Measurements from ENCODE around the gene DPP10. TPM values are rescaled to one million over a fixed set of nuclear protein-coding genes. Genes with fewer than 3 reads are reported as not detected.
"Not testable (repeated sequence)": the region's sequence is repeated elsewhere in the genome, so short reads cannot be mapped to it uniquely, and the experiment has no call there.

Gene DPP10
- total and polyA plus RNA-seq, 9 donors: 0.26 to 2.1 (median 0.83) TPM

DNA sequence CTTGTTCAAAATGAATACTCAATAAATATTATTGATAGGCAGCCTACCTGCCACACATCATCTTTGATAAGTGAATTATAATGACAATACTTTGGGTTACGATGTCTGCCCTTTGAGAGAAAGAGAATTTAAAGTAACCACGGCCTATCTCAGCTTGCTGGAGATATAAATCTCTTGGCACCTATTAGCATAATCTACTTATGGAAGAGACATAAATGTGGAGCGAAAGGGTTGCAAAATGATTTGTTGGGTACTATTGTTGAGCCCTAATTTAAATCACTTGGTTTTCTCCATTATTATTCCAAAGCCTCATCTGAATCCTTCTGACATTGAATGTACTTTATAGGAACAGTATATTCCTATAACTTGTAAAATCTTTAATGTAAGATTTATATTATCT lies 520.1 kb downstream of the DPP10 start:
- peaks cover 2% of the 10 kb centered on the region for H3K9me3 ChIP-seq (replicated peaks; ENCODE audit: control insufficient read depth, low read depth, low read length)
- H3K27ac ChIP-seq (ENCODE audit: low read length): no peak overlapping the region
- no peaks in the 10 kb centered on the region for H3K36me3 ChIP-seq (ENCODE audit: control insufficient read depth, insufficient read depth, low read length)
- H3K27me3 ChIP-seq (ENCODE audit: control insufficient read depth, insufficient read depth, low read length): no peaks in the 10 kb centered on the region
- no peaks in the 10 kb centered on the region for H3K4me1 ChIP-seq (ENCODE audit: control insufficient read depth, insufficient read depth, low read length)
- no peak overlapping the region for H3K4me3 ChIP-seq (ENCODE audit: low read length)
- WGBS (ENCODE audit: insufficient coverage): no CpG with 5 or more reads among the region's 3 CpGs
- DNase-seq: no peak

DNA sequence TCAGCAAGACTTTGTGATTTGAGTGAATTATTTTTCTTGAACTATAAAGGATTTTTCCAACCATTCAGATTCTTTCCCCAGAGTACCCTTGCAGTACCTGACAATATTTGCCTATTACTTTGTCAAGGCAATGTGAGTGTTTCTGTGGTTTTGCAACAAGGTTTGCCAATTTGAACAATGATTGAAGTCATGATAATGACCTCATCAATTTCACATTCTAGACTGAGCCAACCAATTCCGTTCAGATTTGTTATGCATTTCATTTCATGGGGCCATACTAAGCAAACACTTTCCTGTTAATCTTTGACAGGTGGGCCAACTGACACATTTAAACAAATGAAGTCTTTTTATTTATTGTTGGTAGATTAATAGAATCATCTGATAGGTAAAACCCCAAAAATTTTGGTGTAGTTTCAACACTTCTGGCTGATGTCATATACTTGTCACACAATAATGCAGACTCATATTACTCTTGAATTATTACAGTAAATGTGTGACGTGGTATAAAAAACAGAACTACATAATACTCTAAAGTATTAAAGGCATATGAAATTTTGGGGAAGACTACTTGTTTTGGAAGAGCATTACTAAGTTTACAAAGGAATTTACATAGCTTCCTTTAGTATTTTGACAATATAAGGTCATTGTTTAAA lies 526.4 kb downstream of the DPP10 start:
- no peaks in the 10 kb centered on the region for H3K9me3 ChIP-seq (replicated peaks; ENCODE audit: control insufficient read depth, low read depth, low read length)
- no peaks in the 10 kb centered on the region for H3K36me3 ChIP-seq (ENCODE audit: control insufficient read depth, insufficient read depth, low read length)
- H3K27ac ChIP-seq (ENCODE audit: low read length): no peak overlapping the region
- no peak overlapping the region for H3K4me3 ChIP-seq (ENCODE audit: low read length)
- H3K4me1 ChIP-seq (ENCODE audit: control insufficient read depth, insufficient read depth, low read length): no peaks in the 10 kb centered on the region
- WGBS (ENCODE audit: insufficient coverage): no CpG with 5 or more reads among the region's 2 CpGs
- no peak for DNase-seq
- no peaks in the 10 kb centered on the region for H3K27me3 ChIP-seq (ENCODE audit: control insufficient read depth, insufficient read depth, low read length)

DNA sequence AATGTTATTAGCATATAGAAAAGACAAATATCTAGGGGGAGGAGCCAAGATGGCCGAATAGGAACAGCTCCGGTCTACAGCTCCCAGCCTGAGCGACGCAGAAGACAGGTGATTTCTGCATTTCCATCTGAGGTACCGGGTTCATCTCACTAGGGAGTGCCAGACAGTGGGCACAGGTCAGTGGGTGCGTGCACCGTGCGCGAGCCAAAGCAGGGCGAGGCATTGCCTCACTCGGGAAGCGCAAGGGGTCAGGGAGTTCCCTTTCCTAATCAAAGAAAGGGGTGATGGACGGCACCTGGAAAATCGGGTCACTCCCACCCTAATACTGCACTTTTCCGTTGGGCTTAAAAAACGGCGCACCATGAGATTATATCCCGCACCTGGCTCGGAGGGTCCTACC lies 561.9 kb downstream of the DPP10 start:
- not testable (repeated sequence) for H3K9me3 ChIP-seq (replicated peaks; ENCODE audit: control insufficient read depth, low read depth, low read length); H3K4me1 ChIP-seq (ENCODE audit: control insufficient read depth, insufficient read depth, low read length); H3K4me3 ChIP-seq (ENCODE audit: low read length); H3K27me3 ChIP-seq (ENCODE audit: control insufficient read depth, insufficient read depth, low read length); H3K36me3 ChIP-seq (ENCODE audit: control insufficient read depth, insufficient read depth, low read length); H3K27ac ChIP-seq (ENCODE audit: low read length); DNase-seq
- WGBS (ENCODE audit: insufficient coverage): no CpG with 5 or more reads among the region's 19 CpGs

DNA sequence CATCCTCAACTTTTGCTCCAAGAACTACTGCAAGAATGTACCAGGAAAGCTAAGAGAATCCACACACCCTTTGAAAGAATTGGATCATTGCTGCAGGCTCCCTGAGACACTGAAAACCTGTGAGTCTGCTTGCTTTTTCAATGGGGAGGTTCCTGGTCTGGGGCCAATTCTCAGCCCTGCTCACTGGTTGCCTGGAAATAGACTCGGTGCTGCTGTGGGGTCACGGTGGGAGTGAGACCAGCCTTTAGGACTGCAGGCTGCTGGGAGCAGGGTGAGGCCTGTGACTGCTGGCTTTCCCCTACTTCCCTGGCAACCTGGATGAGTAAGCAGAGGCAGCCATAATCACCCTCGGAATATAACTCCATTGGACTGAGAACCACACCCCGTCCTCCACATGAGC lies 569.3 kb downstream of the DPP10 start:
- Histone ChIP-seq H3K27ac (ENCODE audit: low read length) (no peak overlapping the region), H3K36me3 (ENCODE audit: control insufficient read depth, insufficient read depth, low read length) (no peaks in the 10 kb centered on the region), H3K27me3 (ENCODE audit: control insufficient read depth, insufficient read depth, low read length) (no peaks in the 10 kb centered on the region), H3K9me3 (replicated peaks; ENCODE audit: control insufficient read depth, low read depth, low read length) (peaks cover 10% of the 10 kb centered on the region), H3K4me1 (ENCODE audit: control insufficient read depth, insufficient read depth, low read length) (no peaks in the 10 kb centered on the region), H3K4me3 (ENCODE audit: low read length) (no peak overlapping the region)
- no peak for DNase-seq
- WGBS (ENCODE audit: insufficient coverage): 68% methylated on average over 4 of the region's 4 CpGs

DNA sequence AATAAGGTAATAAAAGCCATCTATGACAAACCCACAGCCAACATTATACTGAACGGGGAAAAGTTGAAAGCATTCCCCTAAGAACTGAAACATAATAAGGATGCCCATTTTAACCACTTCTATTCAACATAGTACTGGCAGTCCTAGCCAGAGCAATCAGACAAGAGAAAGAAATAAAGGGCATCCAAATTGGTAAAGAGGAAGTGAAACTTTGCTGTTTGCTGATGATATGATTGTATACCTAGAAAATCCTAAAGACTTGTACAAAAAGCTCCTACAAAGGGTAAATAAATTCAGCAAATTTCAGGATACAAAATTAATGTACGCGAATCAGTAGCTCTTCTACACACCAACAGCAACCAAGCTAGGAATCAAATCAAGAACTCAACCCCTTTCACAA lies 579.6 kb downstream of the DPP10 start:
- no CpG with 5 or more reads among the region's 3 CpGs for WGBS (ENCODE audit: insufficient coverage)
- DNase-seq; H3K27me3 ChIP-seq (ENCODE audit: control insufficient read depth, insufficient read depth, low read length); H3K36me3 ChIP-seq (ENCODE audit: control insufficient read depth, insufficient read depth, low read length); H3K9me3 ChIP-seq (replicated peaks; ENCODE audit: control insufficient read depth, low read depth, low read length); H3K4me1 ChIP-seq (ENCODE audit: control insufficient read depth, insufficient read depth, low read length); H3K27ac ChIP-seq (ENCODE audit: low read length); H3K4me3 ChIP-seq (ENCODE audit: low read length): not testable (repeated sequence)

DNA sequence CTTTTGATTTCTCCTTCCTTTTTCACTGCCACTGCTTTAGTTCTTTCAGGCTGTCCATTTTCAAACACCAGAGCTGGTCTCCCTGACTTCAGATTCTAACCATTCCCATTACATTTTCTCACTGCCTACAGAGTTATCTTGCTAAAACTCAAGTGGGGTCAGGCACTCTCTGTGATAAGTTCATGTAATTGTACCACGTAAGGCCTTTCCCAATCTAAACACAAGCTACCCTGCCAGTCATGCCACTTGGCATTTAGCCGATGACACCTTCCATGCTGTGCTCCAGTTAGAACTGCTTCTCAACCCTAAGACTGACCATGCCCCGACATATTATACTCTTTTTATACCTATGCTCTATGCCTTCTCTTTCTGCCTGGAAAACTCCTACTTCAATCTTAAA lies 592.4 kb downstream of the DPP10 start:
- H3K4me3 ChIP-seq (ENCODE audit: low read length): no peak overlapping the region
- H3K27ac ChIP-seq (ENCODE audit: low read length): no peak overlapping the region
- DNase-seq: no peak
- 92% methylated on average over 3 of the region's 3 CpGs for WGBS (ENCODE audit: insufficient coverage)
- H3K27me3 ChIP-seq (ENCODE audit: control insufficient read depth, insufficient read depth, low read length): no peaks in the 10 kb centered on the region
- no peaks in the 10 kb centered on the region for H3K9me3 ChIP-seq (replicated peaks; ENCODE audit: control insufficient read depth, low read depth, low read length)
- H3K36me3 ChIP-seq (ENCODE audit: control insufficient read depth, insufficient read depth, low read length): no peaks in the 10 kb centered on the region
- H3K4me1 ChIP-seq (ENCODE audit: control insufficient read depth, insufficient read depth, low read length): no peaks in the 10 kb centered on the region

DNA sequence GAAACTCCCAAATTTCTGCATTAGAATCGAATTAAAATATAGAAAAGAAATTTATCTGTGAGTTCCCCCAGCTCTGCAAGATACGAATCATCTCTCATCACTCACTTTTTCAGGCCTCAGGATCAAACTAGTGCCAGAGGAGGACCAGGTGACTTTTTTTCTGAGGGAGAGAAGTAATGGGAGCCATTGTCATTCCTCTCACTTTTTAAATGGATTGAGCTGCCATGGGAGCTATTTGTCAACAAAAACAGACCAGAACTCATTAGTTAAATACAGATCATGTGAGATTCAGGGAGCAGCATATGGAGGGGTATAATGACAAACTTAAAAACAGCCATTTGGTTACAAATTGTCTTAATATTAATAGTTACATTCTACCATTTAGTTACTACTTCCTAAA lies 594.4 kb downstream of the DPP10 start:
- Histone ChIP-seq H3K27ac (ENCODE audit: low read length) (no peak overlapping the region), H3K4me1 (ENCODE audit: control insufficient read depth, insufficient read depth, low read length) (no peaks in the 10 kb centered on the region), H3K36me3 (ENCODE audit: control insufficient read depth, insufficient read depth, low read length) (no peaks in the 10 kb centered on the region), H3K27me3 (ENCODE audit: control insufficient read depth, insufficient read depth, low read length) (no peaks in the 10 kb centered on the region), H3K9me3 (replicated peaks; ENCODE audit: control insufficient read depth, low read depth, low read length) (no peaks in the 10 kb centered on the region), H3K4me3 (ENCODE audit: low read length) (no peak overlapping the region)
- DNase-seq: no peak
- WGBS (ENCODE audit: insufficient coverage): no CpG with 5 or more reads among the region's 2 CpGs

DNA sequence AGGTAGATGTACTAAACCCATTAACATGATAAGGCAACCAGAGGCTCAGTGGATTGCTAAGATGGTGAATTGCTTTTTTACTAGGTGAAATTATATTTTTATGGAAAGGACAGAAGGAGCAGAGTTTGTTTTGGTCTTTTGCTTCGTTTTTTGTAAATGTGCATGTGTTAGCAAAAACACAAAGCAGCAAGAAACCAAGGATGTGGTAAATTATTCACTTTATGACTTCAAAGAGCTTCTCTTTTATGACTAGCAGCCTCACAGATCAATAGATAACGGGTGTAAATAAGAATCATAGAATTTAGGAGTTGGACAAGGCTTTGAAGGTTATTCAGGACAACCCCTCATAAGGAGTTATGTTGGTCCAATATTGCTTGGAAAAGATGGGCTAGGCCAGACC lies 615.0 kb downstream of the DPP10 start:
- Histone ChIP-seq H3K9me3 (replicated peaks; ENCODE audit: control insufficient read depth, low read depth, low read length) (no peaks in the 10 kb centered on the region), H3K36me3 (ENCODE audit: control insufficient read depth, insufficient read depth, low read length) (no peaks in the 10 kb centered on the region), H3K27me3 (ENCODE audit: control insufficient read depth, insufficient read depth, low read length) (no peaks in the 10 kb centered on the region), H3K4me3 (ENCODE audit: low read length) (no peak overlapping the region), H3K4me1 (ENCODE audit: control insufficient read depth, insufficient read depth, low read length) (no peaks in the 10 kb centered on the region), H3K27ac (ENCODE audit: low read length) (no peak overlapping the region)
- no CpG with 5 or more reads among the region's 2 CpGs for WGBS (ENCODE audit: insufficient coverage)
- DNase-seq: no peak

DNA sequence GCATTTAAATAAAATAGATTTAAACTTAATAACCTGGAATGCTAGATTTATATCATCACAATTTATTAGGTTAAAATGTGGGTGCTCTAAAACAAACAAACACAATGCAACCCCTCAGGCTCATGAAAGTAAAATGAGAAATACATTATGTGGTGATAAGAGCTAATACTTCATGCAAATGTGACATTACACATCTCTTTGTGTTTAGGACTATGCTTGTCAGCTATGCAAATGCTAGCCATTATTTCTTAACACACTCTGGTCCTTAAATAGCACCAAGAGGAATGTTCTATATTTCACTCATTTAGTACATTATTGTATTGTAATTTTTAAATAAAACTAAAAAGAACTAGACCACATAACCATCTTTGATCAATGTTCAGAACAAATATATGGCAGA lies 627.6 kb downstream of the DPP10 start:
- DNase-seq: no peak
- Histone ChIP-seq H3K27ac (ENCODE audit: low read length) (no peak overlapping the region), H3K4me1 (ENCODE audit: control insufficient read depth, insufficient read depth, low read length) (no peaks in the 10 kb centered on the region), H3K9me3 (replicated peaks; ENCODE audit: control insufficient read depth, low read depth, low read length) (no peaks in the 10 kb centered on the region), H3K36me3 (ENCODE audit: control insufficient read depth, insufficient read depth, low read length) (no peaks in the 10 kb centered on the region), H3K4me3 (ENCODE audit: low read length) (no peak overlapping the region), H3K27me3 (ENCODE audit: control insufficient read depth, insufficient read depth, low read length) (no peaks in the 10 kb centered on the region)

DNA sequence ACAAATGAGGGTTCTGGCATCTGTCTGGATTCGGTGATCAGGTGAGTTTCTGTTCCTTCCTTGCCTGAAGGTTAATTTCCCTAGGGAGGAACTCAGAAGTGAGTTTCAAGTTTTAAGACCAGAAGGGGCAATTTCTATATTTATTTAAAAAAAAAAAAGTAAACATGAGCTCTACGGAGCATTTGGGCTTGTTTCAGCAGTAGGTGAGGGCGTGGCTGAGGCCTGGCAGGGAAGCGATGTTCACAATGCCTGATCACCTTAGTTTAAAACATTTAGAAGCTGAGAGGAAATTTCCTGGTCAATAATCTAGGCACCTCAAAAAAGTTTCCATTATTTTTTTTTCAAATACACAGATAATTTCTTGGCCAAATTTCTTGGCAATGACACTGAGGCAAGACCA lies 629.1 kb downstream of the DPP10 start:
- Histone ChIP-seq H3K27ac (ENCODE audit: low read length) (no peak overlapping the region), H3K9me3 (replicated peaks; ENCODE audit: control insufficient read depth, low read depth, low read length) (no peaks in the 10 kb centered on the region), H3K36me3 (ENCODE audit: control insufficient read depth, insufficient read depth, low read length) (no peaks in the 10 kb centered on the region), H3K4me1 (ENCODE audit: control insufficient read depth, insufficient read depth, low read length) (no peaks in the 10 kb centered on the region), H3K27me3 (ENCODE audit: control insufficient read depth, insufficient read depth, low read length) (no peaks in the 10 kb centered on the region), H3K4me3 (ENCODE audit: low read length) (no peak overlapping the region)
- no peak for DNase-seq
- no CpG with 5 or more reads among the region's 4 CpGs for WGBS (ENCODE audit: insufficient coverage)

DNA sequence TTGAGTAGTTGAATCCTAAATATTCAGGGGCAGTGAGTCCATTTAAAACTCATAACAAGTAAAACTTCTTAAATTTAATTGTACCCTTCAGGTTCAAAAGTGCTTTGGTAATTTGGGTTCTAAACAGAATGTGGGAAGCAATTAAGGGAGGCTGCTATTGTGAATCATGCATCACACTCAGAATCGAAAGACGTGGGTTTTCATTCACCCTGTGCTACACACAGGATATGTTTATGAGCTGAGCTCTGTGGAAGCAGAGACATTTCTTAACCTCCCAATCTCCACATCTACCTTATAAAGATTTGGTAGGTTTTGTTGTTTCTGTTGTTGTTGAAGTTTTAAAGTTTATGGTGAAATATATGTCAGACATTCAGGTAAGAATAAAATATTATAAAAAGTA lies 633.4 kb downstream of the DPP10 start:
- Histone ChIP-seq H3K27ac (ENCODE audit: low read length) (no peak overlapping the region), H3K36me3 (ENCODE audit: control insufficient read depth, insufficient read depth, low read length) (no peaks in the 10 kb centered on the region), H3K9me3 (replicated peaks; ENCODE audit: control insufficient read depth, low read depth, low read length) (no peaks in the 10 kb centered on the region), H3K4me1 (ENCODE audit: control insufficient read depth, insufficient read depth, low read length) (no peaks in the 10 kb centered on the region), H3K27me3 (ENCODE audit: control insufficient read depth, insufficient read depth, low read length) (no peaks in the 10 kb centered on the region), H3K4me3 (ENCODE audit: low read length) (no peak overlapping the region)
- no peak for DNase-seq
- no CpG with 5 or more reads among the region's 2 CpGs for WGBS (ENCODE audit: insufficient coverage)

Measured in muscle of leg (tissue), 11 donors.